ENCODE results near the gene CTSA.

GRCh38 chr20:45866454-45866853, 24.7 kb upstream of the CTSA start:
- no peak for TF ChIP-seq POLR2A (IDR thresholded peaks at IDR 0.05)
- TF ChIP-seq, protein P1, sequence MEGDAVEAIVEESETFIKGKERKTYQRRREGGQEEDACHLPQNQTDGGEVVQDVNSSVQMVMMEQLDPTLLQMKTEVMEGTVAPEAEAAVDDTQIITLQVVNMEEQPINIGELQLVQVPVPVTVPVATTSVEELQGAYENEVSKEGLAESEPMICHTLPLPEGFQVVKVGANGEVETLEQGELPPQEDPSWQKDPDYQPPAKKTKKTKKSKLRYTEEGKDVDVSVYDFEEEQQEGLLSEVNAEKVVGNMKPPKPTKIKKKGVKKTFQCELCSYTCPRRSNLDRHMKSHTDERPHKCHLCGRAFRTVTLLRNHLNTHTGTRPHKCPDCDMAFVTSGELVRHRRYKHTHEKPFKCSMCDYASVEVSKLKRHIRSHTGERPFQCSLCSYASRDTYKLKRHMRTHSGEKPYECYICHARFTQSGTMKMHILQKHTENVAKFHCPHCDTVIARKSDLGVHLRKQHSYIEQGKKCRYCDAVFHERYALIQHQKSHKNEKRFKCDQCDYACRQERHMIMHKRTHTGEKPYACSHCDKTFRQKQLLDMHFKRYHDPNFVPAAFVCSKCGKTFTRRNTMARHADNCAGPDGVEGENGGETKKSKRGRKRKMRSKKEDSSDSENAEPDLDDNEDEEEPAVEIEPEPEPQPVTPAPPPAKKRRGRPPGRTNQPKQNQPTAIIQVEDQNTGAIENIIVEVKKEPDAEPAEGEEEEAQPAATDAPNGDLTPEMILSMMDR (IDR thresholded peaks at IDR 0.05): no peak
- TF ChIP-seq POLR2AphosphoS5 (IDR thresholded peaks at IDR 0.05): no peak
